ENCODE results near the gene RARRES1. TPM values are rescaled to one million over a fixed set of nuclear protein-coding genes. Genes with fewer than 3 reads are reported as not detected.
A peak's percentile ranks its signal among the peaks of the same experiment; 100 is the strongest.

The RARRES1 gene
- total RNA-seq, 3 donors from 2014 or later, result 42.7 to 72.0 (median 43.8) TPM

DNA sequence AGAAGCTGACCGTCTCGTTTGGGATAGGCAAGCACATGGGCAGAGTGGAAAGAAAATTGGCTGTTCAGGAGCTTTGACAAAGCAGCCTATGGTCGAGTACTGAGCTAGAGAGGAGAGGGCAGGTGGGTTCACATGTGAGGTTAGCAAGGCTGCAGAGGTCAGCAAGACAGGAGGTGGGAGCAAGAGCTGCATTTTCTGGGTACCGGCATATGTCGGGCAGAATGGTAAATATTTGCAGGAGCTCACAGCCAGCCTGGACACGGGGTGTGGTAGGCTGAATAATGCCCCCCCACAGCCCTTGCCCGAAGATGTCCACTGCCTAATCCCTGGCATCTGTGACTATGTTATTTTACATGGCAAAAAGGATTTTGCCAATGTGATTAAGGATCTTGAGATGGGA lies 8.3 kb downstream of the RARRES1 start:
- intact Hi-C loops (cut with DNase I, micrococcal nuclease), result no loop called here
- H3K4me1 ChIP-seq (ENCODE audit: low read depth), result peaks cover 60% of the 10 kb centered on the region

GRCh38 chr3:158722108-158722507 lies 10.1 kb downstream of the RARRES1 start:
- Histone ChIP-seq H3K4me3 (no peak overlapping the region), H3K36me3 (ENCODE audit: low read depth) (no peaks in the 10 kb centered on the region), H3K9me3 (no peaks in the 10 kb centered on the region), H3K4me1 (ENCODE audit: low read depth) (peaks cover 51% of the 10 kb centered on the region)
- TF ChIP-seq, protein P1, sequence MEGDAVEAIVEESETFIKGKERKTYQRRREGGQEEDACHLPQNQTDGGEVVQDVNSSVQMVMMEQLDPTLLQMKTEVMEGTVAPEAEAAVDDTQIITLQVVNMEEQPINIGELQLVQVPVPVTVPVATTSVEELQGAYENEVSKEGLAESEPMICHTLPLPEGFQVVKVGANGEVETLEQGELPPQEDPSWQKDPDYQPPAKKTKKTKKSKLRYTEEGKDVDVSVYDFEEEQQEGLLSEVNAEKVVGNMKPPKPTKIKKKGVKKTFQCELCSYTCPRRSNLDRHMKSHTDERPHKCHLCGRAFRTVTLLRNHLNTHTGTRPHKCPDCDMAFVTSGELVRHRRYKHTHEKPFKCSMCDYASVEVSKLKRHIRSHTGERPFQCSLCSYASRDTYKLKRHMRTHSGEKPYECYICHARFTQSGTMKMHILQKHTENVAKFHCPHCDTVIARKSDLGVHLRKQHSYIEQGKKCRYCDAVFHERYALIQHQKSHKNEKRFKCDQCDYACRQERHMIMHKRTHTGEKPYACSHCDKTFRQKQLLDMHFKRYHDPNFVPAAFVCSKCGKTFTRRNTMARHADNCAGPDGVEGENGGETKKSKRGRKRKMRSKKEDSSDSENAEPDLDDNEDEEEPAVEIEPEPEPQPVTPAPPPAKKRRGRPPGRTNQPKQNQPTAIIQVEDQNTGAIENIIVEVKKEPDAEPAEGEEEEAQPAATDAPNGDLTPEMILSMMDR (IDR thresholded peaks at IDR 0.05), result no peak
- no peak for ATAC-seq
- DNase-seq, result no peak
- intact Hi-C loops (cut with DNase I, micrococcal nuclease), result no loop called here

More for the DNA sequence above, 8.3 kb downstream of the RARRES1 start:
- TF ChIP-seq, protein P1 (IDR thresholded peaks at IDR 0.05), result no peak
- no peaks in the 10 kb centered on the region for H3K9me3 ChIP-seq
- no peaks in the 10 kb centered on the region for H3K36me3 ChIP-seq (ENCODE audit: low read depth)
- ATAC-seq (peak; percentile 7), DNase-seq (peak in 1 of 3 donors; percentile 51)
- H3K4me3 ChIP-seq, result no peak overlapping the region

GRCh38 chr3:158718490-158719170 lies 13.6 kb downstream of the RARRES1 start:
- intact Hi-C loops (cut with DNase I, micrococcal nuclease), result no loop called here
- Histone ChIP-seq H3K36me3 (ENCODE audit: low read depth) (no peaks in the 10 kb centered on the region), H3K9me3 (no peaks in the 10 kb centered on the region), H3K4me1 (ENCODE audit: low read depth) (peaks cover 24% of the 10 kb centered on the region), H3K4me3 (no peak overlapping the region)
- TF ChIP-seq, protein P1 (IDR thresholded peaks at IDR 0.05), result no peak
- ATAC-seq (peak; percentile 44), DNase-seq (peak in 1 of 3 donors; percentile 35)

GRCh38 chr3:158717576-158717975 lies 14.7 kb downstream of the RARRES1 start:
- intact Hi-C loops (cut with DNase I, micrococcal nuclease), result no loop called here
- Histone ChIP-seq H3K4me3 (no peak overlapping the region), H3K36me3 (ENCODE audit: low read depth) (no peaks in the 10 kb centered on the region), H3K4me1 (ENCODE audit: low read depth) (peaks cover 19% of the 10 kb centered on the region), H3K9me3 (no peaks in the 10 kb centered on the region)
- ATAC-seq (no peak), DNase-seq (no peak)
- TF ChIP-seq, protein P1 (IDR thresholded peaks at IDR 0.05), result no peak

GRCh38 chr3:158713094-158713499 lies 19.2 kb downstream of the RARRES1 start:
- ATAC-seq, result peak; percentile 91
- Histone ChIP-seq H3K4me3 (no peak overlapping the region), H3K9me3 (no peaks in the 10 kb centered on the region), H3K4me1 (ENCODE audit: low read depth) (peaks cover 11% of the 10 kb centered on the region), H3K36me3 (ENCODE audit: low read depth) (no peaks in the 10 kb centered on the region)
- DNase-seq, result peak in 2 of 3 donors; percentile 53 to 62
- intact Hi-C loops (cut with DNase I, micrococcal nuclease), result no loop called here
- TF ChIP-seq, protein P1 (IDR thresholded peaks at IDR 0.05), result no peak
